Left cardiac atrium (tissue), 4 donors: Measurements from ENCODE around the gene ZBBX. TPM values are rescaled to one million over a fixed set of nuclear protein-coding genes. Genes with fewer than 3 reads are reported as not detected.

Experiments
- ATAC-seq, 2 donors: fragments of 200-7000 bp; cut with Tn5 transposase; one replicate each; pipeline ENCODE4 v1.9.1; 2020; ENCODE audit warnings: mild to moderate bottlenecking in 2 of 2, moderate library complexity in 2 of 2
- DNase-seq: peaks from one replicate; pipeline ENCODE4 v3.0.0-alpha.2; 2020
- intact Hi-C, 2 donors: fragments of 100-400 bp; cut with DNase I; formaldehyde crosslinking; loops; one replicate each; pipeline versions ENCODE4 v1.14.1 to v1.15.1; 2022 to 2023
- total RNA-seq, 2 donors: library from RNA; stranded (reverse); fragmentation: NEBNext Ultra II Directional; extraction: Animal tissue kit (Norgen Biotek cat#: 25700); gene quantifications; one replicate each; pipeline ENCODE4 v1.2.1, GENCODE V29; 2021
- donor health status: DM: no; HTN: yes; CAD: no.
- donor health status: DM: no; HTN: yes; CAD: no; lungs with severe emphysema.
- donor health status: DM: yes; HTN: yes; CAD: no.
- donor health status: Dilated cardiomyopathy.

Gene ZBBX
- total RNA-seq, 2 donors from 2014 or later: not detected

GRCh38 chr3:167198949-167199600, 181.0 kb downstream of the ZBBX start:
- intact Hi-C loops: no loop called here
- no peak for DNase-seq
- no peak for ATAC-seq

Other genes starting within 250 kb of the ZBBX start
- 1 to 10 TPM in 1 of 2 donors, under 1 TPM in 1; 0.71 to 1.1 TPM for gene SERPINI2, start 93.7 kb upstream of the ZBBX start, total RNA-seq